Esophagus muscularis mucosa (tissue), 3 donors: ENCODE results near the gene ALKBH5.

Experiments used
- CTCF ChIP-seq, 3 experiments: fragments of 200-600 bp in 2 of 3; fragments of 450-650 bp in 1 of 3; sonication (generic) in 2 of 3; IDR thresholded peaks; one replicate each; pipeline ENCODE4 v1.5.1; 2017 to 2019; ENCODE audit warnings: antibody characterized with exemption in 3 of 3, mild to moderate bottlenecking in 2 of 3, moderate library complexity in 1 of 3
- EP300 ChIP-seq: sonication (generic); formaldehyde crosslinking; IDR thresholded peaks from one replicate; pipeline ENCODE4 v1.6.1; 2017; ENCODE audit warnings: antibody characterized with exemption

GRCh38 chr17:18228176-18228682 lies 44.6 kb downstream of the ALKBH5 start:
- TF ChIP-seq EP300 (no peak), CTCF (IDR thresholded peaks at IDR 0.05) (no peak)
